Erythroblast (primary cell): Measurements from ENCODE around the gene ENGASE.

ENCODE experiments used
- GATA1 ChIP-seq: IDR thresholded peaks from 2 replicates; pipeline ENCODE4 v1.6.1; 2011; ENCODE audit warnings: low read depth, mild to moderate bottlenecking, control low read depth, low read length, moderate library complexity
- POLR2A ChIP-seq: IDR thresholded peaks from 2 replicates; pipeline ENCODE4 v1.6.1; 2011; ENCODE audit warnings: mild to moderate bottlenecking, low read length

- no peak for TF ChIP-seq POLR2A
- no peak for TF ChIP-seq GATA1
Observed at GRCh38 chr17:79079421-79080200, 5.0 kb downstream of the ENGASE start.
